Dendritic cell treated with granulocyte-macrophage colony-stimulating factor and Interleukin-4, amounts not matched to agents 40 ng/mL and 50 ng/mL, for 4 days (primary cell): ENCODE measurements around the gene ANKS1A.

ENCODE experiments used
- H3K27ac Mint-ChIP-seq: one replicate; pipeline ENCODE4 v1.8.0; 2022; ENCODE audit warnings: mild to moderate bottlenecking, mixed read lengths
- H3K27me3 Mint-ChIP-seq: one replicate; pipeline ENCODE4 v1.8.0; 2022; ENCODE audit warnings: mild to moderate bottlenecking, mixed read lengths
- H3K36me3 Mint-ChIP-seq: one replicate; pipeline ENCODE4 v1.8.0; 2022; ENCODE audit warnings: low read depth, mixed read lengths
- H3K4me1 Mint-ChIP-seq: one replicate; pipeline ENCODE4 v1.8.0; 2022; ENCODE audit warnings: low read depth, mixed read lengths
- H3K4me3 Mint-ChIP-seq: one replicate; pipeline ENCODE4 v1.8.0; 2022; ENCODE audit warnings: mild to moderate bottlenecking, moderate library complexity, mixed read lengths
- H3K9me3 Mint-ChIP-seq: one replicate; pipeline ENCODE4 v1.8.0; 2022; ENCODE audit warnings: mixed read lengths
- intact Hi-C: fragments of 100-400 bp; cut with micrococcal nuclease; formaldehyde crosslinking; loops from one replicate; pipeline ENCODE4 v1.15.0; 2022

Gene ANKS1A

GRCh38 chr6:35057449-35058357, 168.6 kb downstream of the ANKS1A start:
- no peak overlapping the region for H3K4me3 Mint-ChIP-seq
- H3K27ac Mint-ChIP-seq = peak overlapping the region; percentile 57
- peaks cover 86% of the 10 kb centered on the region for H3K36me3 Mint-ChIP-seq
- H3K4me1 Mint-ChIP-seq = peaks cover 41% of the 10 kb centered on the region
- H3K27me3 Mint-ChIP-seq = no peaks in the 10 kb centered on the region
- no peaks in the 10 kb centered on the region for H3K9me3 Mint-ChIP-seq
- intact Hi-C loops = no loop called here

DNA sequence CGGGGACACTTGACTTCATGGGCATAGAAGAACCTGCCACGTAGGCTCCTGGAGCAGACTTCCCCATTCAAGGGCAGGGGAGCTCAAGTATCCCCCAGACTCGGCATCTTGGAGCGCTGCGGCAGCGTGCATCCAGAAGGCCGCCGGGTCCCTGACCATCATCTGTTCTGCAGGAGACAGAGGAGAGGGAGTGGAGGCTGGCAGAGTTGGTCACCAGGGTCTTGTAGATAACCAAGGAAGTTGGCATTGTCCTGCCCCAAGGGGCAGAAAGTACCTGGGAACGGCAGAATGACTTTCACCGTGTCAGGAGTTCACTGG, 169.3 kb downstream of the ANKS1A start:
- peaks cover 92% of the 10 kb centered on the region for H3K36me3 Mint-ChIP-seq
- H3K27ac Mint-ChIP-seq = peak overlapping the region; percentile 4
- H3K9me3 Mint-ChIP-seq = no peaks in the 10 kb centered on the region
- H3K4me1 Mint-ChIP-seq = peaks cover 35% of the 10 kb centered on the region
- intact Hi-C loops = no loop called here
- no peaks in the 10 kb centered on the region for H3K27me3 Mint-ChIP-seq
- H3K4me3 Mint-ChIP-seq = no peak overlapping the region

DNA sequence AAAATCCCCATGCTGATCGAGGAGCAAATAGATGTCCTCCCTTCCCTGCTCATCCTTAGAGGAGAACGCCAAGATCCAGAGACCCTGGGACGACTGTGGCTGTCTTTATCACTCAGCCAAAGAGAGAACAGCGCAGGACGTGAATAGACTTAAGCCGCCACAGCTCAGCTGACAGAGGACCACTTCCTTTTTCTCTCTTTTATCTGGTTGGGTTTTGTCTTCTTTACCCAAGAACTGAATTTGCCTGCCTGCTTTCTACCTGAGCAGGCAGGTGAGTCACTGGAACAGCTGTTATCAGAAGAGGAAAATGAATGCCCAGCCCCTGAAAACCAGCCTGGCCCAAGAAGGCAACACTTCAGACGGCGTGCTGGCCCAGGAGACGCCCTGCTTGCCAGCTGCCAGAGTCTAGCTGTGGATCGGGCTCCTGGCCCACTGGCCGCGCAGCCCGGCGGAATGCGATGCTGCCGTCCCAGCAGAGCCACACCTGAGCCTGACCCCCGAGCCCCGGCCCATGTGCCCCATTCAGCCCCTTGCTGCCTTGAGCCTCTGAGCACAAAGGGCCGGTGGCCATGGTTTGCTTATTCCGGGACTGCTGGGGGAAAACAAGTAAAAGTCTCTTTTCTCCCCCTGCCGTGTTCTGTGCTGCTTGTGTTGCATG, 169.9 kb downstream of the ANKS1A start:
- Mint-ChIP-seq H3K27ac (peak overlapping the region; percentile 4), H3K9me3 (no peaks in the 10 kb centered on the region), H3K4me3 (no peak overlapping the region), H3K4me1 (peaks cover 29% of the 10 kb centered on the region), H3K27me3 (no peaks in the 10 kb centered on the region), H3K36me3 (peaks cover 95% of the 10 kb centered on the region)
- intact Hi-C loops = no loop called here

GRCh38 chr6:35059596-35060345, 170.7 kb downstream of the ANKS1A start:
- Mint-ChIP-seq H3K36me3 (peaks cover 95% of the 10 kb centered on the region), H3K4me3 (no peak overlapping the region), H3K9me3 (no peaks in the 10 kb centered on the region), H3K27me3 (no peaks in the 10 kb centered on the region), H3K4me1 (peaks cover 29% of the 10 kb centered on the region), H3K27ac (no peak overlapping the region)
- intact Hi-C loops = loop anchor here (5.0 kb wide), 1 partner anchor 37 kb away; no protein-coding TSS in a partner anchor

GRCh38 chr6:35061102-35061615, 172.1 kb downstream of the ANKS1A start:
- Mint-ChIP-seq H3K36me3 (peaks cover 95% of the 10 kb centered on the region), H3K4me1 (peaks cover 28% of the 10 kb centered on the region), H3K4me3 (no peak overlapping the region), H3K27ac (no peak overlapping the region), H3K9me3 (no peaks in the 10 kb centered on the region), H3K27me3 (no peaks in the 10 kb centered on the region)
- intact Hi-C loops = loop anchor here (5.0 kb wide), 1 partner anchor 39 kb away; no protein-coding TSS in a partner anchor

DNA sequence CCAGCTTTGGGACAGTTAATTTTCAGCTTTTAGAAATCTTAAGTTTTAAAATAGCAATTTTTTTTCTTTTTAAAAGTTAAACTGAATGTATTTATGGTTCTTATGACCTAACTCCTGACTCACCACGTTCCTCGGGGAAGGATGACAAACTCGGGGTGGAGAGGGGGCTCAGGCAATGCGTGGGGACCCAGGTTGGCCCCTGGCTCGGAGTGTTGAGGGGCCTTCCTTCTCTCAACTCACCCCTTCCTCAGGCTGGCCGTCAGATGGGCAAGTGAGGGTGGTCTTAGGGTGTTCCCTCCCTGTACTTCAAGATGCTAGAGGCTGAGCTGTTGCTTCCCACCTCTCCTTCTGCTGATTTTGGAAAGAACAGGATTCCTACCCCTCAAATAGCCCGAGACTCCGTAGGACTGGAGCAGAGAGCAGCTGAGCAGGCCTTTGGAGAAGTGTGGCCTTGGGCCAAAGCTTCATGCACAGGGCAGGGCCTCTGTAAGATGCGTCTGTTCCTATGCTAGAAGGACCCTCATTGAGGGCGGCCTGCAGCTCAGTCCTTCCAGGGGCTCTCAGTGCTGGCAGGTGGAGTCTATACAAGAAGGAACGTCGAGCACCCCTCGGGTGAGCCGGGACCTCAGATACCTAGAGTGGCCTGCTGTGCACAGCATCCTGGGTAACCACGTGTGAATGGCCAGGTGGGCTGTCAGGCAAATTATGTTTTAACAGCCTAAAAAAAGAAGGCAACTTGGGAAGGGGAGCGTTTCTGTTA, 172.8 kb downstream of the ANKS1A start:
- Mint-ChIP-seq H3K36me3 (peaks cover 92% of the 10 kb centered on the region), H3K4me3 (no peak overlapping the region), H3K9me3 (no peaks in the 10 kb centered on the region), H3K4me1 (peaks cover 21% of the 10 kb centered on the region), H3K27ac (no peak overlapping the region), H3K27me3 (no peaks in the 10 kb centered on the region)
- intact Hi-C loops = loop anchor here (5.0 kb wide), 1 partner anchor 40 kb away; no protein-coding TSS in a partner anchor

DNA sequence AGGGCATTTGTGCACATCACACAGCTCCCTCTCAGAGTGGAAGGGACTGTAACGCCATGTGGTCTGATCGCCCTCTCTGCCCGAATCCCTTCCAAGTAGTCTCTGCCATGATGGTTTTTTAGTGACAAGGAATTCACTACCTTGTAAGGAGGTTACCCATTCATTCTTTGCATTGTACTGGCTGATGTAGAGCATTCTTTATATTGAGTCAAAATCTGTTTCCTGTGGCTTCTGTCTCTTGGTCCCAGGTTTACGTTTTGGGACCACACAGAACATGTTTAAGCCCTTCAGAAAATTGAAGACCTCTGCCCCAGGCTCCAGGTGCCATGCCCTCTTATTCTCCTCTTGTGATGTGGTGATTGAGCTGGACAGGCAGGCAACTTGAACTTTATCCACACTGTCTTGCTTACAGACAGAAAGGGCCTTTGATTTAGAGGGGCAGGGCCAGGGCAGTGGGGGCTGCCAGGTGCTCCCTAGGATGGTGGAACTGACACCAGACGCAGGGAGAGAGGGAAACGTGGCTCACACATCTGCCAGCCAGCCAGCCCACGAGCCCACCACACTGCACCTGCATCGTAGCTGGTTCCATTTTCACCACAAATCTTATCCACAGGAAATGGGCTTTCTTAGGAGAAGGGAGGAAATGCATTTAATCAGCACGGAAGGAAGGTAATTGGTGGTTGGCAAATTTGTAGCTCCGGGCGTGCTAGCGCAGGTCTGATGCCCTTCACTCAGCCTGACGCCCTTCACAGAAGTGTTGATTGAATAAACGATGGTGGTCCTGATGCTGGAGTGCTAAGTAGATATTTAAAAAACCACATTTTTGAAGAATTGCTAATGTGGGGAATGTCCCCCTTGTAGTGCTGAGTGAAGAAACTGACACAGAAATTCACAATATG, 173.9 kb downstream of the ANKS1A start:
- no peaks in the 10 kb centered on the region for H3K27me3 Mint-ChIP-seq
- intact Hi-C loops = loop anchor here (5.0 kb wide), 1 partner anchor 41 kb away; no protein-coding TSS in a partner anchor

DNA sequence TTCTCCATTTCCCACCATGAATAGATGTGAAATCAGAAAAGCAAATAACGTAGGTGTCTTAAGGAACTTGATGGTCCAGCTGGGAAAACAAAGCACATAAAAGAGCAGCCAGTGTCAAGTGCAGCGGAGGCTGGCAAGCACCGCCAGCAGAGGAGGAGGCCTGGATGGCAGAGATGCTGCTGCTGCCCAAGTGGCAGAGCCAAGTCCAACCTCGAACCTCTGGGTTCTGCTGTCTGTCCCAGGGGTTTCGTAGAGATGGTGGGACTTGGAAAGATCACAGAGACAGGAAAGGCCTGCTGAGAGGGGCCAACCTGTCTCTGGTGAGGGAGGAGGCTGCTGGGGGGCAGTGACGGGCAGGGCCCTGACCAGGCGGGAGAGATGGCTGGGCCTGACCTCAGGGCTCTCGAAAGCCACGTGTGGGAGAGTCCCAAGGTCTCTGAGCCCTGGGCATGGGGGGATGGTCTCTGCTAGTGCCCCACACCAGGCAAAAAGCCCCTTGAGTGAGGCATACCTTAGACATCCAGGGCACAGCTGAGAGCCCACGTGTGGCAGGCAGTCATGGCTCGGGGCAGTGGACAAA, 174.7 kb downstream of the ANKS1A start:
- Mint-ChIP-seq H3K36me3 (peaks cover 97% of the 10 kb centered on the region), H3K4me1 (peaks cover 2% of the 10 kb centered on the region), H3K9me3 (no peaks in the 10 kb centered on the region), H3K27me3 (no peaks in the 10 kb centered on the region), H3K4me3 (no peak overlapping the region), H3K27ac (no peak overlapping the region)
- intact Hi-C loops = loop anchor here (5.0 kb wide), 1 partner anchor 41 kb away; no protein-coding TSS in a partner anchor

More for the DNA sequence above, 173.9 kb downstream of the ANKS1A start:
- Mint-ChIP-seq H3K4me3 (no peak overlapping the region), H3K9me3 (no peaks in the 10 kb centered on the region), H3K27ac (no peak overlapping the region), H3K36me3 (peaks cover 97% of the 10 kb centered on the region), H3K4me1 (peaks cover 10% of the 10 kb centered on the region)

- no peak overlapping the region for H3K27ac Mint-ChIP-seq
- no peak overlapping the region for H3K4me3 Mint-ChIP-seq
- H3K27me3 Mint-ChIP-seq = no peaks in the 10 kb centered on the region
- no peaks in the 10 kb centered on the region for H3K4me1 Mint-ChIP-seq
- H3K9me3 Mint-ChIP-seq = no peaks in the 10 kb centered on the region
- intact Hi-C loops = loop anchor here (5.0 kb wide), 1 partner anchor 42 kb away; no protein-coding TSS in a partner anchor
- H3K36me3 Mint-ChIP-seq = peaks cover 93% of the 10 kb centered on the region
Measured at GRCh38 chr6:35064290-35064689, 175.2 kb downstream of the ANKS1A start.

- Mint-ChIP-seq H3K9me3 (no peaks in the 10 kb centered on the region), H3K27ac (no peak overlapping the region), H3K36me3 (peaks cover 88% of the 10 kb centered on the region), H3K4me3 (no peak overlapping the region), H3K4me1 (no peaks in the 10 kb centered on the region), H3K27me3 (no peaks in the 10 kb centered on the region)
- intact Hi-C loops = loop anchor here (5.0 kb wide), 1 partner anchor 43 kb away; no protein-coding TSS in a partner anchor
Measured at GRCh38 chr6:35064757-35065440, 175.8 kb downstream of the ANKS1A start.

DNA sequence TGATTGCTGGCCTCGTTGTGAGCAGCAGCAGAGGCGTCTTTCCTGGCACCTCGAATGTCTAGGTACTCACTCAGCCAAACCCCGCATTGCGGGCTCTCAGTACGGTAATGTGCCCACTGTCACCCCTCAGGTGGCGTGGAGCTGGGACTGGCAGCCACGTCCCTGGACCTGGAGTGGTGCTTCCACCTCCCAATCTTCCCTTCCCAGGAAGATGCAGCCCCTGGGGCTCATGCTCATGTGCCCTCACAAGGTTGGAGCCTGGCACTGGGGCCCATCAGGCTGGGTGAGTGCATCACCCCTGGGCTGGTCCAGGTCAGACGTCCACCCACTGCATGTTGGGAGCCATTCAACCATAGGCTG, 176.4 kb downstream of the ANKS1A start:
- no peak overlapping the region for H3K4me3 Mint-ChIP-seq
- intact Hi-C loops = no loop called here

DNA sequence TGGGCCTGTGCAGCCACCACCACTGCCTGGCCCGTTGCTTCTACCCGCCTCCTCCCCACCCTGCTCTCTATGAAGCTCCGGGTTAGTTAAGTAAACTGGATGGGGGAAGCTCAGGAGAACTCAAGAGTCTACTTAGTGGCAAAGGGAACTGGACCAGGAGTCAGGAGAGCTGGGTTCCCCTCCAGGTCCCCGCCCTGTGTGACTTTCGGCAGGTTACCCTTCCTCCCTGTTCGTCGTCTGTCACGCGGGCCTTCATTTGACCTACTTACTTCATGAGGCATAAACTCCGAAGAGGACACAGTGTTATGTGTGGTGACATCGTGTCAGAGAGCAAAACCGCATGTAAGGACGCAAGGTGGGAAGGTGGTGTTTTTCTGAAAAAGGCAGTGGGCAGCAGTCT, 176.8 kb downstream of the ANKS1A start:
- Mint-ChIP-seq H3K4me1 (no peaks in the 10 kb centered on the region), H3K9me3 (no peaks in the 10 kb centered on the region), H3K4me3 (no peak overlapping the region), H3K36me3 (peaks cover 88% of the 10 kb centered on the region), H3K27ac (no peak overlapping the region), H3K27me3 (no peaks in the 10 kb centered on the region)
- intact Hi-C loops = no loop called here

More for the DNA sequence above, 176.4 kb downstream of the ANKS1A start:
- Mint-ChIP-seq H3K4me1 (no peaks in the 10 kb centered on the region), H3K9me3 (no peaks in the 10 kb centered on the region), H3K36me3 (peaks cover 88% of the 10 kb centered on the region), H3K27ac (no peak overlapping the region), H3K27me3 (no peaks in the 10 kb centered on the region)
